Measurements from ENCODE around the gene SPAG8.

DNA sequence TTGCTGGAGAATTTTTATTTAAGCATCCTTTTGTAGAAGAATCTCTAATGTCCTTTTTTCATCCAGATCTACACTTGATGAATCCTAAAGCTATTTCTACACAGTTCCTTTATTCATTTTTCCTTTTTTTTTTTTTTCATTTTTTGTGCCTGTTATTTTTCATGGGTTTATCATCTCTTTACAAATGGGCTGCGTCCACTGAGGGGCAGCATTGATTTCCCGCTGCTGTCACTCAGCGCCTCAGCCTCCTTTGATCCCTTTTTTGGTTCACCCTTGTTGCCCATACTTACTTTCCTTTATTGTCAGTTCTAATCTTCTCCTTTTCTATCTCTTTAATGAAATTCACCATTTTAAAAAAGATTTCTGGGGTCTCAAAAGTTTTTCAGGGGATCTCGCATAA, 52.3 kb downstream of the SPAG8 start:
- TF ChIP-seq, protein P1, sequence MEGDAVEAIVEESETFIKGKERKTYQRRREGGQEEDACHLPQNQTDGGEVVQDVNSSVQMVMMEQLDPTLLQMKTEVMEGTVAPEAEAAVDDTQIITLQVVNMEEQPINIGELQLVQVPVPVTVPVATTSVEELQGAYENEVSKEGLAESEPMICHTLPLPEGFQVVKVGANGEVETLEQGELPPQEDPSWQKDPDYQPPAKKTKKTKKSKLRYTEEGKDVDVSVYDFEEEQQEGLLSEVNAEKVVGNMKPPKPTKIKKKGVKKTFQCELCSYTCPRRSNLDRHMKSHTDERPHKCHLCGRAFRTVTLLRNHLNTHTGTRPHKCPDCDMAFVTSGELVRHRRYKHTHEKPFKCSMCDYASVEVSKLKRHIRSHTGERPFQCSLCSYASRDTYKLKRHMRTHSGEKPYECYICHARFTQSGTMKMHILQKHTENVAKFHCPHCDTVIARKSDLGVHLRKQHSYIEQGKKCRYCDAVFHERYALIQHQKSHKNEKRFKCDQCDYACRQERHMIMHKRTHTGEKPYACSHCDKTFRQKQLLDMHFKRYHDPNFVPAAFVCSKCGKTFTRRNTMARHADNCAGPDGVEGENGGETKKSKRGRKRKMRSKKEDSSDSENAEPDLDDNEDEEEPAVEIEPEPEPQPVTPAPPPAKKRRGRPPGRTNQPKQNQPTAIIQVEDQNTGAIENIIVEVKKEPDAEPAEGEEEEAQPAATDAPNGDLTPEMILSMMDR (IDR thresholded peaks at IDR 0.05), result no peak
- TF ChIP-seq EZH2 (IDR thresholded peaks at IDR 0.05; ENCODE audit: borderline replicate concordance, insufficient read depth, low read depth, low read length, poor library complexity, severe bottlenecking), result no peak

Data from B cell (primary cell).